Skeletal muscle cell (primary cell): Measurements from ENCODE around the gene CCT7.
"Not testable (repeated sequence)": the region's sequence is repeated elsewhere in the genome, so short reads cannot be mapped to it uniquely, and the experiment has no call there.

Experiments used
- DNase-seq: peaks from one replicate; pipeline ENCODE4 v3.0.0-alpha.2; 2010; ENCODE audit warnings: low read depth
- H3K4me3 ChIP-seq: 2 replicates; pipeline ENCODE4 v1.5.1; 2011; ENCODE audit warnings: low read depth, mild to moderate bottlenecking, control low read depth, low read length, moderate library complexity

The CCT7 gene

DNA sequence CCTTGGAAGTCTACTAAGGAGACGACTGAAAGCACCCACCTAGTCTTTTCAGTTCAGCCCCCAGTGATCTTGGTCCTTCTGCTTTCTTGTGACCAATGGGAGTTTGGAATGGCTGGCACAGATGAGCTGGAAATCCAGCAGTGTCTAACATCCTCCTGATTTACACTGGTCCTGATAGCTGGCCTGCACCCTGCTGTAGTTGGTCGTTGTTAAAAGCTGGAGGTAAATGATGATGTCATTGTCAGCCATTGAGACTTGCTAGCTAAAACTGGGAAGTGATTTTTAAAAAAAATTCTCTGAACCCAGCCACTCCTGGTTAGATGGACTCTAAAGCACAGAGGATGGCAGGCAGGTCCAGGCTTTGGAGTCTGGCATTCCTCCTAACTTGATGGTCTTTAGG, 19.3 kb downstream of the CCT7 start:
- no peak for DNase-seq
- no peak overlapping the region for H3K4me3 ChIP-seq

DNA sequence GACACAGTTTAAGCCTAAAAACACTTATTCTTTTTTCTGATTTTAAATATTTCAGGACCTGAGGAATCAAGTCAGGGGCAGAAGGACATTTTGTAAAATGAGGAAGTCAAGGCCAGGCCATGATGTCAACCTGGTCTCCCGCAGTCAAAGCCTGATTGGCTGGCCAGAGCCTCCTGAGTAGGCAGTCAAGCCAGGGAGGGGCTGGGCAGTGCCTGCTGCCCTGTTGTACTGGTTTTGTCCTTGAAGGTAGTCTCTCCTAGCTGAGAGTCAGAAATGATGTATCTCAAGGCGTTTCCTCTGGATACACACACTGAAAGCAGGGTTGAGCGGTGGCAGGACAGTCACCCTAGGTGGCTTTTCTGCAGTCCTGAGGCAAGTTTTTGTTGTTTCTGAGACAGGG, 19.8 kb downstream of the CCT7 start:
- DNase-seq, result no peak
- no peak overlapping the region for H3K4me3 ChIP-seq

DNA sequence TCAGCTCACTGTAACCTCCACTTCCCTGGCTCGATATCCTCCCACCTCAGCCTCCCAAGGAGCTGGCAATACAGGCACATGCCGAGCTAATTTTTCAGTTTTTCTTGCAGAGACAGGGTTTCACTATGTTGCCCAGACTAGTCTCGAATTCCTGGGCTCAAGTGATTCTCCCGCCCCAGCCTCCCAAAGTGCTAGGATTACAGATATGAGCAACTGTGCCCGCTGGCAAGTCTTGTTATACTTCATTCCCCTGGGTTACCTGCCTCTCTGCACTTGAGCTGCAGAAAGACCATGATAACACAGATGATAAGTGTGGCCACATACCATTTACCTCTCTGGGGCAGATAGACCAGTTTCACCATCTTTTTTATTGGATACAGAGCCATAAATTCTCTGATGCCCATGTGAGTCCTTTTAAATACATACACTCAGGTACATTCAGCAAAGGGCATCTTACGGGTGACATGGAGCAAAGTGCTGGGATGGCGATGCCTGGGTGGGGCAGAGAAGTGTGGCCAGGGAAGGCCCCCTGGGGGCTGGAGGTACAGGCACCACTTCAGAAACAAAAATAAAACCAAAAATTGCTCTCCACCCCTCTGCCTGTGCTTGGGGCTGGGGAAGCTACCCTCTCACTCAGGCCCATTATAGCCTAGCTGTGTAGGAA, 20.4 kb downstream of the CCT7 start:
- DNase-seq, result no peak
- H3K4me3 ChIP-seq, result no peak overlapping the region

DNA sequence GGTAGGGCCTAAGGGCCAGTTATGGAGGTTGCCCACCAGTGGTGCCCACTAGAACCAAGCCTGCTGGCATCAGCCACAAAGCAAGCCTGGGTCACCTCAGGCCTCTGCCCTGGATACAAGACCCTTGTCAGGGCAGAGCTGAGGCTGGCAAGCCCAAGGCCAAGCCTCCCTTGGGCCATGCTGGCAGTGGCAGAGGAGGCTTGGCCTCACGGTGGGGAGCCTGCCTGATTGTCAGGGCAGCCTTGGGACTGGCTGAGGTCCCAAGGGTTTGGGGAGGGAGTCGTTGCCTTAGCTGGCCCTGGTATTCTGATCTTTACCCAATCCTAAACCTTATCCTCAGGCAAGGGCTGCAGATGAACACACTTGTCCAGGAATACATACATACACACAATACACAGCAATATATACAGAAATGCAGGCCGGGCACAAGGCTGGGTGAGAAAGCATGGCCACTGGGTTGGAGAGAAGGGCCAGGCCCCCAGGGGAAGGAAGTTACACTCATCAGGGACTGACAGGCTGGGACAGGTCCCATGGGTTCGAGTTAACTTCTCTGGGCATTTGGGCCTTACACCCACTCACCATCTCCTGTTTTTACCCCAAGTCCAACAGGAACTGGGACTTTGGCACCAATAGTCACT, 21.0 kb downstream of the CCT7 start:
- H3K4me3 ChIP-seq, result no peak overlapping the region
- DNase-seq, result no peak

DNA sequence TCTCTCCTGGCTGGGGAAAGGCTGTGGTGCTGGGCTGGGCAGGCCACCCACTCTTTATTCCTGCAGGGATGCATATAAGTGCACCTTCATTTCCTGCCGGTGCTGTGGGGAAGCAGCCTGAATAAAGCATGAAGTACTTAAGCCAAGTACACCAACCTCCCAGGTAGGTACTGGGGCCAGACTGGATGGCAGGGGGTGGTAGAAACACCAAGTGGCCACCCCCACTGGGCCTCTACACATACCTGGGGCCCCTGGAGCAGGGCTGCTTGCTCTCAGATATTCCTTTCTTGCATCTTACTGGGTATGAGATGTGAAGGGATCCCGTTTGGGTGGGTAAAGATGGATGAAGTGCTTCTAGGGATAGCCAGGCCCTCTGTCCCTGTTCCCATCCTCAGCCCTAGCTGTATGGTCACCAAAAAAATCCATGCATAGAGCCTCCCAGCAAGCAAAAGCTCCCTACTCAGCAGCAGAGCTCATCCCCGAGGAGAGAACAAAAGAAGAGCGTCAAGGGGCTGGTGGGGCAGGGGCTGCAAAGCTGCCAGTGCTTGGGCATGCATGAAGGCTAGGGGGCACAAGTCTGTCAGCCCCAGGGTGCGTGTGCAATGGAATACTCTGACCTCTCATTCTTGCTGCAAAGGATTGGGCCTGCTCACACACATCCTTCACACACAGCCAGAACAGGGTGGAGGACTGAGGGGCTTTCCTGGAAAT, 22.0 kb downstream of the CCT7 start:
- DNase-seq, result no peak
- no peak overlapping the region for H3K4me3 ChIP-seq

DNA sequence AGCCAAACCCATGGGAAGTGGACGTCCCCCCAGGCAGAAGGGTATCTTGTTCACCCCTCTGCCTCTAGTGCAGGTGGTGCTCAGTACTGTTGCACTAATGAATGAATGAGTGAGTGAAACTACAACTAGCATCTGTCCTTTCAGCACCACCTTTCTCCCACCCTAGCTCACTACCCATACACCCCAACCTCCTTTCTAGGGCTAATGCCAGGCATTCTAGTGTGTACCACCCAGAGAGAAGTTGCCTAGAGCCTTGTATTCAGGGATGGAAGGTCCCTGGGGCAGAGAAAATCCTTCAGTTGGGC, 22.5 kb downstream of the CCT7 start:
- DNase-seq, result no peak
- no peak overlapping the region for H3K4me3 ChIP-seq

DNA sequence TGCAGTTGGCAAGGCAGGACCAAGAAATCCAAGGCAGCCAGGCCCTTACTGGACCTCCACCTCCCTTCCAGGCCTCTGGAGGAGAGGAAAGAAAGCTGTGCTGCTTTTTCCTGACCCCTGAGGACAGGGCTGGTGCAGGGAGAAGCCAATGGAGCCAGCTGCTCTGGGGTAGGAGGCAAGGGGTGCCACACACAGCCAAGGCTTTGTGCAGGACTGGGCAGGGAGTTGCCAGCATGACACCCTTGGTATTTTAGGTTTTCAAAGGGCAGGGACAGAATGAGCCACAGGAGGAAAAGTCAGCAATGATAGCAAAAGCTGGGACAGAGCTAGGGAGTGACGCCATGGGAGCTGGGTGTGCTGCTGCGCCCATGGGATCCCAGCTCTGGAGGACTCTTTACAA, 22.9 kb downstream of the CCT7 start:
- DNase-seq, result no peak
- H3K4me3 ChIP-seq, result no peak overlapping the region

DNA sequence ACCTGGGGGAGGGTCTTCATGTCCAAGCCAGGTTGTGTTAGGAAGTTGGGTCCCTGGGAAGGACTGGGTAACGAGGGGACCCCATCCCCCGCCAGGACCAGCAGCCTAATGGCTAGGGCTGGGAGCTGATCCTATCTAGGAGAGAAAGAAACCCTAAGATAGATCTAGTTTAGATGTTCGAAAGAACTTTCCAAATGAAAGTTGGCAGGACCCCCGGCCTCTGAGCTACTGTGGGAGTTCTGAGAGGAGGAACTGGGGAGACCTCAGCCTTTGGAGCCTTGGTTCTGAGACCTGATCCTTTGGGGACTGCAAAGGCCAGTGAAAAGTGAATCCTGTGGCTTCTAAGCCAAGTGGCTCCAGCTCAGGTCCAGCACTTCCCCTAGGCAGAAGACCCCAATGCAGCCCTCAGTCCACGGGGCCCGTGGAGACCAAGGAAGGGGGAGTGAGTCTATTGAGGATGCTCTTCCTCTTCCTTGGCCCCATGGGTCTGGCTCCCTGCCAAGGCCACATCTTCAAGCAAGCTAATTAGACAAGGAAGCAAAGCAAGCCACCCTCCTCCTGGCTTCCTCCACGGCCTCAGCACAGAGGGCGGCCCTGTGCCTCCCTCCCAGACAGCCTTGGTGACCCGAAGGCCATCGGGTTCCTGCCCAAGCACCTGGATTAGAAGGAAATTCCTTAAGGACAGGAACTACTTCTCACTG, 23.5 kb downstream of the CCT7 start:
- no peak for DNase-seq

DNA sequence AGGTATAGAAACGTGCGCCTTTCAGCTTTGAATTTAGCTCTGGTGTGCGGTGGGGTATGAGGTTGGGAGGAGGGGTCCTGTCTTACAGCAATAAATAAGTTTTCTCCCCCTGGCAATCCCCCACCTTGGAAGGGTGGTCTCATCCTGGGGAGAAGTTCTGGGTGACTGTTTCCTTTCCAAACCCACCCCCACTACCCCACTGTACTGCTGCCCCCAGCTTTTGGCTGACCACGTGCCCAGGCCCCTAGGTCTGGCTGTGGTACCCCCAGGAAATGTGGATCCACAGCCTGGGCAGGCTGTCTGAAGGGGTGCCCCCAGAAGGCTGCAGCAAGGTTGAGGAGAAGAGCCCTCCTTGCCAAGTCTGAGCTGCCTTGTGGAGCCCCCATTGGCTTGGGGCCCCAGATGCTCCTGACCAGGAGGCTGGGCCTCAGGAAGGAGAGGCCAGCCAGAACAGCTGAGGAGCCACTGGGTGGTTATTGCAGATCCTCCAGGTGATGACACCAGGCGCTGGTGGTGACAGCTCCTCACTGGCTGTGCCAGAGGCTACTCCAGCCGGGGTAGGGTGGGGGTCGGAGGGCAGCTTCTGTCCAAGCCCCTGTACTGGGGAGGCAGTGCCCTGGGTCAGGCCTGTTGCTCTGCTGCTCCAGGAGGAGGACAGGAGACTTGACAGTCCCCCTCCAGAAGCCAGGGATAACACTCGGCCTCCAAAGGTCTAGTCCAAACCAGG, 24.2 kb downstream of the CCT7 start:
- DNase-seq, result no peak
- H3K4me3 ChIP-seq, result no peak overlapping the region

More for the DNA sequence above, 23.5 kb downstream of the CCT7 start:
- H3K4me3 ChIP-seq, result no peak overlapping the region

DNA sequence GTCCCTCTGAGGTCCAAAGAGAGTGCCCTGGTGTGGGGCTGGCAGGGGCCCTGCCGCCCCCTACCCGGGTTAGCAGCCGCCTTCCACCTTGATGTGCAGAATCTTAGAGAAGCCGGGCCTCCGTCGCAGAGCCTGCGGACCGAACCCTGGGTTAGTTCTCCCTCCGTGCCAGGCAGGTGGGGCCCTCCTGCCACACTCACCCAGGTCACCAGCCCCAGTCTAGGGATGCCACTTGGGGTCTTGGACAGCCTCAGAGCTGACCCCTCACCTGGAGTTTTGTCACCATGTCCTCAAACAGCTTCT, 24.8 kb downstream of the CCT7 start:
- DNase-seq, result no peak
- no peak overlapping the region for H3K4me3 ChIP-seq

DNA sequence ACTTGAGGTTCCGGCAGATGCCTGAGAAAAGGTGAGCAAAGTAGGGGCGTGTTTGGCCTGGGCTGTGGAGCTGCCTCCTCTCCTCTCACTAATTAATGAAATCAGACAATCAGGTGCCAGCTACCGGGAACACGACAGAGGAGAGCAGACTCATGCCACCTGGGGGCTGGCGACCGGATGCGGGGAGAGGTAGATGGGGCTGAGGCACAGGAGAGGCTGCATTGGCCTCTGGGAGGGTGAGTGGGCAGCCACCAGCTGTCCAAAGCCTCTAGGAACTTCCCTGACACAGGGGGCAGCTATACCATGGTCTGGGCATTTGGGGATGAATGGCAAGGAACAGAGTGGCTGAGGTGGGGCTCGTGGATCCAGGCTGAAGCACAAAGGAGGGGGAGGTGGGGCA, 25.2 kb downstream of the CCT7 start:
- DNase-seq, result no peak
- no peak overlapping the region for H3K4me3 ChIP-seq

DNA sequence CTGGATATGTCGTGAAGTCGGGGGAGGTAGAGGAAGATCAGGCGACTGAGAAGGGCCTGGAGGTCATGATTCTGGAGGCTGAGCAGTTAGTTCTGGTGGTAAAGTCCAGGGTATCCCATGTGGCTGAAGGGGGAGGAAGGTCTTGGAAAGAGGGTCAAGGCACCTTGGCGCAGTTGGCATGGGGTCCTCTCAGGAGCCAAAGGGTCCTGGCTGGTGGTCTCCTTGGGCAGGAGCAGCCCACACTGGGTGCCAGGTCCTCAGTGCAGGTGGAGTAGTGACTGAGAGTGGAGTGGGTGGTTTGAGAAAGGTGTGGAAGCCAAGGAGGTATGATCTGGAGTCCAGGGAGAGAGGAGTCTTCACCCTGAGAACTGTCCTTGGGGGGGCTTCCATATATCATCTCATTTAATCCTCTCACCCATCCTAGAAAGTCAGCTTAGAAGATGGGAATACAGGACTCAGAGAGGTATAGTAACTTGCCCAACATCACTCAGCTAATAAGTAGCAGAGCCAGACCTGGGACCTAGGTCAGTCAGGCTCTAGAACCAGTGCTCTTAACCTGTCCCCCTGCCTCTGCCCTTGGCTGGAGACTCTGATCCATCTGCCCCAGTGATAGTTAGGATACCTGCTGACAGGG, 25.7 kb downstream of the CCT7 start:
- no peak for DNase-seq
- H3K4me3 ChIP-seq, result no peak overlapping the region

DNA sequence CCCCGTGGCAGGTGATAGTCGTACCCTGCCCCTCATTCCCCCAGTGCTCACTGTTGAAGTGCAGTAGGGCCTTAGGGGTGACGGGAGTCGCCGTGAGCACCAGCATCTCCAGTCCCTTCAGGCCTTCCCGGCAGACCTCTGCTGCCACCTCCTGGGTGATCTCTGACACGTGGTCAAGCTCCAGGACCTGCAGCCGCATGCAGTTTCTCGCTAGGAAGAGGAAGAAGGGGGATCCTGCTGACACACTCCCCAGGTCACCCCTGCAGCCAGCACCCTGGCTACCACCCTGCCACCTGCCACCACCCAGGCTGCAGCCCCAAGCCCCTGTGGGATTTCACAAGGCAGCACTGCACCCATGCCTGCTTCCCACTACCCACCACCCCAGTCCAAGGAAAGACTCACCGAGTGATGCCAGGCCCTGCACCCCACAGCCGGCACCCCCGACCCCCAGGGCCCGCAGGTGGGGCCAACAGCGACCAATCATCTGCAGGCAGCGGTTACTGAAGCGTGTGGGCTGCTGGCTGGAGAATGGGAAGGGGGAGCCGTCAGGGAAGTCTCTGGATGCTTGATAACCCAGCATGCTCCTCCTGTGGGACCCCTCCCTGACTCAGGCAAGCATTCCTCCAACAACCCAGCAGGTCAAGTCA, 26.4 kb downstream of the CCT7 start:
- H3K4me3 ChIP-seq, result no peak overlapping the region
- DNase-seq, result no peak

DNA sequence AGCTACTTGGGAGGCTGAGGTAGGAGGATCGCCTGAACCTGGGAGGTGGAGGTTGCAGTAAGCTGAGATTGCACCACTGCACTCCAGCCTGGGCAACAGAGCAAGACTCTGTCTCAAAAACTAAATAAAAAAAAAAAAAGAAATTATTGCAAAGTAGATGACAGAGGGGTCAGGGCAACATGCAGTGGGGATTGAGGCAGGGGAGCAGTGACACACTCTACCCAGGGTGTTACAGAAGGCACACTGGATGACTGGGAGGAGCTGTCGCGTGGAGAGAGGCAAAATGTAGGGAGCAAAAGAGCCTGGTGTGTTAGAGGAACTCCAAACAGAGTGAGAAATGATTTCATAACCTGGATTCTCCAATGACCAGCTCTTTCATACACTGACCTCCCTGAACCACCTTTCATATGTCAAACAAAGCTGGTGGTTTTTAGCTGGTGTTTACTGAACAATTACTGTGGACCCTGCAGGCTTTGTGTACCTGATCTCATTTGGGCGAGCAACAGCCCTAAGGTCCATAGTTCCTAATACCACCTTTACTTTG, 28.1 kb downstream of the CCT7 start:
- DNase-seq, result no peak

DNA sequence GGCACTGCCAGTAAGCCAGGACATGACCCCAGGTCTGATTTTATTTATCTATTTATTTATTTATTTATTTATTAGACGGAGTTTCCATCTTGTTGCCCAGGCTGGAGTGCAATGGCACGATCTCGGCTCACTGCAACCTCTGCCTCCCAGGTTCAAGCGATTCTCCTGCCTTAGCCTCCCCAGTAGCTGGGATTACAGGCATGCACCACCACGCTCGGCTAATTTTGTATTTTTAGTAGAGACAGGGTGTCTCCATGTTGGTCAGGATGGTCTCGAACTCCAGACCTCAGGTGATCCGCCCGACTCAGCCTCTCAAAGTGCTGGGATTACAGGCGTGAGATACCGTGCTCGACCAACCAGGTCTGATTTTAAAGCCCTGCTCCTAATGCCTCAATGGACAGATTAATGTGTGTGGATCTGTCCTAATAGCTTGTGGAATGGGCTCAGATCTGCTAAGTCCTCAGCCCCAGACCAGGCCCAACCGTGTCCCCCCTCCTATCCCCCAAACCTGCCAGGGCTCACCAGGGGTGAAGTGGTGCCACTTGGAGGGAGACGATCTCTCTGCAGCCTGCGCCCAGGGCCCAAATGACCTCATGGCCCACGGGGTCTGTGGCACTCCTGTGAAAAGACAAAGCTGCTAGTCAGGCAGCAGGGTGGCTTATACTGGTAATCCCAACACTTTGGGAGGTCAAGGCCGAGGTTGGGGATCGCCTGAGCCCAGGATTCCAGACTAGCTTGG, 28.8 kb downstream of the CCT7 start:
- DNase-seq, H3K4me3 ChIP-seq: not testable (repeated sequence)

More for the DNA sequence above, 28.1 kb downstream of the CCT7 start:
- H3K4me3 ChIP-seq, result no peak overlapping the region

DNA sequence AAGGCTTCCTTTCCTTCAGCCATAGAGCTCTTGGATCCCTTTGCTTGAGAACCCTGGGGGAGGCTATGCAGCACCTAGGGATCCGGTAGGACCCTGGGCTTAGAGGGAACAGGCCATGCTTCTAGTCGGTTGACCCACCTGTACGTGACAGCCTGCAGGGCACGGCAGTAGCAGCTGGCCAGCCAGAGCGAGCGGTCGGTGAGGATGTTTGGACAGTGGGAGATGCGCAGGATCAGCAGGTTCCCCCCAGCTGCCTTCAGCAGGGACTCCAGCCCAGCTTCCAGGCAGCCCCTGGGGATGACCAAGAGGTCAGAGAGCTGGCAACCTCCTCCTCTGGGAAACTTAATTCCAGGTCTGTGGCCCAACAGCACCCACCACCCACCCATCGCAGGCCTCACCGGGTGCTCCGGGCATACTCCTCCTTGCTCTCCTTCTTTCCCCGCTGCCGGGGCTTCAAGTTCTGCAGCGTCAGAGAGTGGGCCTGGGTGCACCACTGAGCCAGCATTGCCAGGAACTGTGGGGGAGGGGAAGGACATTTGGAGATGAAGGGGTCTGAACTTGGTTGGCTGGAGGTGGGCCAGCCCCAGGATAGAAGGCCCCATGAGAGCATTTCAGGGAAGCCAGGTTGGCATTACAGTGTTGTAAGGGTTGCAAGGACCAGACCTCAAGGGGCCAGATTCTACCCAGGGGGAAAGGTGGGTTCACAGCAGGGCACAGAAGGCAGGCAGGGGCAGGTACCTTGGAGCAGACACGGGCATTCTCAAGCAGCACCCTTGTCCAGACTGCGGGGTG, 29.6 kb downstream of the CCT7 start:
- no peak overlapping the region for H3K4me3 ChIP-seq
- DNase-seq, result no peak

DNA sequence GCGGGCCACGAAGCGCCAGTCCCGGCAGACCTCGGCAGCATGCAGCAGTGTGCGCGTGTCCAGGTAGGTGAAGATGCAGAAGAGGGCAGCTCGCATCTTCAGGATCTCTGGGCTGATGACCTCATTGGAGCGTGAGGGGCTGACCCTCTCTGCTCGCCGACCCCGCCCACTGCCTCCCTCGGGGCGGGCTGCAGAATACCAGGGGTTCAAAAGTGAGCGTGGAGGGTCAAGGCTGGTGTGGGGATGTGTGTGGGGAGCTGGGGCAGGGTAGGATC, 30.2 kb downstream of the CCT7 start:
- H3K4me3 ChIP-seq, result no peak overlapping the region

DNA sequence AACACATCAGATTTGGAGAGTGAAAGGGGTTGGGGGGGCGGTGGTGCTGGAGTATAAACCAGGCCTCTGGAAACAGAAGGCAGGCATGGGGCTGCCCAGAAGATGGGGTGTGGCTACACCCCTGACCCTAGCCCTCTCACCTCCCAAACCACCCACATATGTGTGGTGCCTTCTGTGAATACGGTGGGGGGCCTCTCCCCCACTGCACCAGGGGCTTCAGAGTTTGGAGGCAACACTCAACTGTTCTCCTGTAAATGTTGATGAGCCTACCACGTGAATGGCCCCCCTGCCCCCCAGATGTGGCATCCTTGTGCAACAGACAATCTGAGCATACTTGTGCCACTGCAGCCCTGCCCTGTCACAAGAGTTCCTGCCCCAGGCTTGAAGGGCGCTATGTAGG, 30.7 kb downstream of the CCT7 start:
- H3K4me3 ChIP-seq, result no peak overlapping the region
- DNase-seq, result no peak

More for the DNA sequence above, 30.2 kb downstream of the CCT7 start:
- no peak for DNase-seq
